ENCODE data around the gene TP63. TPM values are rescaled to one million over a fixed set of nuclear protein-coding genes. Genes with fewer than 3 reads are reported as not detected.

The TP63 gene
- not detected for total RNA-seq
- 0.21 TPM for polyA plus RNA-seq (2013, experiment 1 of 2)
- 0.21 TPM for polyA plus RNA-seq (2013, experiment 2 of 2)
- long read RNA-seq, experiment 1, result 0 reads
- long read RNA-seq, experiment 2, result 0 reads
- long read RNA-seq, experiment 3, result 0 reads
- long read RNA-seq, experiment 4, result 0 reads

GRCh38 chr3:189631373-189631408, at the start of gene TP63:
TSS of gene TP63 (plus strand) at chr3:189631389. CDS start at chr3:189631516, 127 bp downstream.
- no peaks in the 10 kb centered on the region for H3K27me3 Mint-ChIP-seq (ENCODE audit: insufficient read depth)
- no peaks in the 10 kb centered on the region for H3K4me1 ChIP-seq (ENCODE audit: control insufficient read depth, insufficient read depth, low read length)
- no peaks in the 10 kb centered on the region for H3K27me3 ChIP-seq (ENCODE audit: control insufficient read depth, insufficient read depth, low read length, poor library complexity, severe bottlenecking)
- no peak within 1 kb of the TSS for H3K9ac ChIP-seq (ENCODE audit: extremely low read depth, low read length, poor library complexity, severe bottlenecking)
- peaks cover 9% of the 10 kb centered on the region for H3K4me1 Mint-ChIP-seq
- no peak for TF ChIP-seq CTCF (conservative IDR thresholded peaks at IDR 0.05)
- no peak within 1 kb of the TSS for H3K4me3 ChIP-seq (ENCODE audit: low read length)
- no peaks in the 10 kb centered on the region for H3K36me3 ChIP-seq (ENCODE audit: control insufficient read depth, insufficient read depth, low read length)
- H3K4me3 Mint-ChIP-seq, result no peak within 1 kb of the TSS
- H3K36me3 Mint-ChIP-seq (ENCODE audit: low read depth), result no peaks in the 10 kb centered on the region
- H3K9me3 ChIP-seq (ENCODE audit: control insufficient read depth, low read length), result no peaks in the 10 kb centered on the region
- no peak within 1 kb of the TSS for H3K27ac ChIP-seq (ENCODE audit: low read depth, low read length)
- no peak for DNase-seq
- no peaks in the 10 kb centered on the region for H3K9me3 Mint-ChIP-seq
- no peak within 1 kb of the TSS for H3K27ac Mint-ChIP-seq

GRCh38 chr3:189582179-189582578, 49.0 kb upstream of the TP63 start:
- TF ChIP-seq CTCF (conservative IDR thresholded peaks at IDR 0.05), result no peak
- Mint-ChIP-seq H3K4me3 (no peak overlapping the region), H3K27ac (no peak overlapping the region), H3K36me3 (ENCODE audit: low read depth) (no peaks in the 10 kb centered on the region), H3K9me3 (no peaks in the 10 kb centered on the region), H3K4me1 (no peaks in the 10 kb centered on the region), H3K27me3 (ENCODE audit: insufficient read depth) (no peaks in the 10 kb centered on the region)
- H3K27me3 ChIP-seq (ENCODE audit: control insufficient read depth, insufficient read depth, low read length, poor library complexity, severe bottlenecking), result no peaks in the 10 kb centered on the region
- DNase-seq, result no peak
- H3K4me1 ChIP-seq (ENCODE audit: control insufficient read depth, insufficient read depth, low read length), result no peaks in the 10 kb centered on the region
- H3K36me3 ChIP-seq (ENCODE audit: control insufficient read depth, insufficient read depth, low read length), result no peaks in the 10 kb centered on the region
- no peak overlapping the region for H3K9ac ChIP-seq (ENCODE audit: extremely low read depth, low read length, poor library complexity, severe bottlenecking)
- WGBS, 2 experiments (ENCODE audit: insufficient coverage in 1 of 2, insufficient read length in 1 of 2), result 88 to 100% methylated on average over 1 to 3 of the region's 3 CpGs
- no peak overlapping the region for H3K27ac ChIP-seq (ENCODE audit: low read depth, low read length)
- H3K9me3 ChIP-seq (ENCODE audit: control insufficient read depth, low read length), result no peaks in the 10 kb centered on the region
- no peak overlapping the region for H3K4me3 ChIP-seq (ENCODE audit: low read length)

- no peak overlapping the region for H3K4me3 Mint-ChIP-seq
- H3K27ac Mint-ChIP-seq, result no peak overlapping the region
- Histone ChIP-seq H3K36me3 (ENCODE audit: control insufficient read depth, insufficient read depth, low read length) (no peaks in the 10 kb centered on the region), H3K9ac (ENCODE audit: extremely low read depth, low read length, poor library complexity, severe bottlenecking) (no peak overlapping the region), H3K27me3 (ENCODE audit: control insufficient read depth, insufficient read depth, low read length, poor library complexity, severe bottlenecking) (no peaks in the 10 kb centered on the region), H3K4me1 (ENCODE audit: control insufficient read depth, insufficient read depth, low read length) (no peaks in the 10 kb centered on the region), H3K9me3 (ENCODE audit: control insufficient read depth, low read length) (no peaks in the 10 kb centered on the region), H3K4me3 (ENCODE audit: low read length) (no peak overlapping the region), H3K27ac (ENCODE audit: low read depth, low read length) (no peak overlapping the region)
- no peak for DNase-seq
- WGBS, 2 experiments (ENCODE audit: insufficient coverage in 1 of 2, insufficient read length in 1 of 2), result 95 to 100% methylated on average over 1 of the region's 1 CpG
- TF ChIP-seq CTCF (conservative IDR thresholded peaks at IDR 0.05), result no peak
- no peaks in the 10 kb centered on the region for H3K36me3 Mint-ChIP-seq (ENCODE audit: low read depth)
- H3K27me3 Mint-ChIP-seq (ENCODE audit: insufficient read depth), result no peaks in the 10 kb centered on the region
- H3K4me1 Mint-ChIP-seq, result no peaks in the 10 kb centered on the region
- H3K9me3 Mint-ChIP-seq, result no peaks in the 10 kb centered on the region
Observed at GRCh38 chr3:189584645-189585044, 46.5 kb upstream of the TP63 start.
